Activated CD4-positive, alpha-beta T cell treated with anti-CD3 and anti-CD28 coated beads for 24 hours (primary cell): ENCODE measurements around the gene ZFAND3.
A peak's percentile ranks its signal among the peaks of the same experiment; 100 is the strongest.
"Not testable (repeated sequence)": the region's sequence is repeated elsewhere in the genome, so short reads cannot be mapped to it uniquely, and the experiment has no call there.

Experiments used
- DNase-seq, 2 donors: peaks; one replicate each; pipeline ENCODE4 v3.0.0-alpha.2; 2020; ENCODE audit warnings: low read depth in 2 of 2

Gene ZFAND3

GRCh38 chr6:38049861-38050397 lies 230.4 kb downstream of the ZFAND3 start:
- not testable (repeated sequence) for DNase-seq

GRCh38 chr6:38051819-38052434 lies 232.4 kb downstream of the ZFAND3 start:
- DNase-seq = no peak

GRCh38 chr6:38054527-38055202 lies 235.1 kb downstream of the ZFAND3 start:
- DNase-seq = no peak

GRCh38 chr6:38055203-38055589 lies 235.7 kb downstream of the ZFAND3 start:
- DNase-seq = no peak

- DNase-seq = no peak
Measured at GRCh38 chr6:38056361-38056760, 236.8 kb downstream of the ZFAND3 start.

- DNase-seq = peak; percentile 35 to 40
Measured at GRCh38 chr6:38057994-38058393, 238.5 kb downstream of the ZFAND3 start.

- DNase-seq = no peak
Measured at GRCh38 chr6:38062066-38062465, 242.5 kb downstream of the ZFAND3 start.

GRCh38 chr6:38063973-38064372 lies 244.4 kb downstream of the ZFAND3 start:
- DNase-seq = no peak

- no peak for DNase-seq
Measured at GRCh38 chr6:38064431-38064830, 244.9 kb downstream of the ZFAND3 start.

GRCh38 chr6:38065734-38066305 lies 246.3 kb downstream of the ZFAND3 start:
- DNase-seq = no peak

- no peak for DNase-seq
Measured at GRCh38 chr6:38067263-38067980, 247.9 kb downstream of the ZFAND3 start.

- no peak for DNase-seq
Measured at GRCh38 chr6:38068854-38069590, 249.5 kb downstream of the ZFAND3 start.

- DNase-seq = no peak
Measured at GRCh38 chr6:38077488-38078030, 258.0 kb downstream of the ZFAND3 start.

GRCh38 chr6:38078671-38079070 lies 259.1 kb downstream of the ZFAND3 start:
- DNase-seq = no peak

- no peak for DNase-seq
Measured at GRCh38 chr6:38079107-38079506, 259.6 kb downstream of the ZFAND3 start.

- no peak for DNase-seq
Measured at GRCh38 chr6:38079537-38079936, 260.0 kb downstream of the ZFAND3 start.

- no peak for DNase-seq
Measured at GRCh38 chr6:38080360-38080759, 260.8 kb downstream of the ZFAND3 start.

GRCh38 chr6:38080889-38081288 lies 261.4 kb downstream of the ZFAND3 start:
- no peak for DNase-seq

- DNase-seq = no peak
Measured at GRCh38 chr6:38085031-38085430, 265.5 kb downstream of the ZFAND3 start.

- no peak for DNase-seq
Measured at GRCh38 chr6:38086346-38086745, 266.8 kb downstream of the ZFAND3 start.

GRCh38 chr6:38088010-38088409 lies 268.5 kb downstream of the ZFAND3 start:
- DNase-seq = no peak
